HFFc6 (cell line): ENCODE data around the gene ETV3. TPM values are rescaled to one million over a fixed set of nuclear protein-coding genes. Genes with fewer than 3 reads are reported as not detected.

ENCODE experiments used
- DNase-seq: peaks from one replicate; pipeline ENCODE4 v3.0.0-alpha.2; 2018
- H3K27ac Mint-ChIP-seq: 2 replicates; pipeline ENCODE4 v1.8.0; 2020; ENCODE audit warnings: mild to moderate bottlenecking, mixed read lengths
- H3K27me3 Mint-ChIP-seq: 2 replicates; pipeline ENCODE4 v1.8.0; 2021; ENCODE audit warnings: mild to moderate bottlenecking, moderate library complexity, mixed read lengths; ENCODE audit not compliant: insufficient read depth
- H3K36me3 Mint-ChIP-seq: 2 replicates; pipeline ENCODE4 v1.8.0; 2021; ENCODE audit warnings: low read depth, mixed read lengths
- H3K4me1 Mint-ChIP-seq: 2 replicates; pipeline ENCODE4 v1.8.0; 2020; ENCODE audit warnings: low read depth, mixed read lengths
- H3K4me3 Mint-ChIP-seq: 2 replicates; pipeline ENCODE4 v1.8.0; 2020; ENCODE audit warnings: mild to moderate bottlenecking, moderate library complexity, mixed read lengths
- H3K9me3 Mint-ChIP-seq: 2 replicates; pipeline ENCODE4 v1.8.0; 2020; ENCODE audit warnings: mild to moderate bottlenecking, mixed read lengths
- total RNA-seq, 6 experiments: library from RNA; stranded (reverse); fragmentation: NEBNext Ultra II Directional; extraction: Animal tissue kit (Norgen Biotek cat#: 25700); gene quantifications; 2 replicates in 1 of 6; 3 replicates in 5 of 6; pipeline ENCODE4 v1.2.3, GENCODE V29; 2021
- TF ChIP-seq, protein P1 (sequence below): fragments of 200-600 bp; sonication (generic); IDR thresholded peaks from 2 replicates; pipeline ENCODE4 v1.5.0; 2021; ENCODE audit warnings: antibody characterized with exemption, mild to moderate bottlenecking

The ETV3 gene
- total RNA-seq, 6 experiments from 2014 or later = 20.0 to 22.9 (median 21.0) TPM

DNA sequence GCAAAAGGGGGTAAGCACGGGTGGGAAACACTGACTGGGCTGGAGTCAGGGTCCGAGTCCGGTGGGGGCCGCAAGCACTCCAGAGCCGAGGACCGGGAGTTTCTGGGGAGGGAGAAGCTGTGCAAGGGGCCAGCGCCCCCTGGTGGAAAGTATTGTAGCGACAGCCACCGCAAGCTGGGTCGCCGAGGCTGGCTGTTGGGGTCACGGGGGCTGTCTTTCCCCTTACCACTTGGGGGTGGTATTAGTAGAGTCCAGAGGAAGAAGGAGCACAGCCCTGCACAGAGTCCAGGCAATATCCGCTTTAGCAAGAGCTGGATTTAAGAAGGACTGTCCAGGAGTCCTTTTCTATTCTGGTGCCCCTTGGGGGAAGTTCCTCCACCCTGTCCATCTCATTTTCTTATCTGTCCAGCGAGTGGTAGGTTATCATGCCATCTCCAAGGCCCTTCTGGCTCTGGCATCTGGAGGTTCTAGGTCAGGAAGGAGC is 17.9 kb upstream of the ETV3 start:
- no peaks in the 10 kb centered on the region for H3K9me3 Mint-ChIP-seq
- H3K27ac Mint-ChIP-seq = peak overlapping the region; percentile 72
- H3K4me1 Mint-ChIP-seq = peaks cover 36% of the 10 kb centered on the region
- H3K36me3 Mint-ChIP-seq = no peaks in the 10 kb centered on the region
- peak; percentile 30 for DNase-seq
- TF ChIP-seq, protein P1, sequence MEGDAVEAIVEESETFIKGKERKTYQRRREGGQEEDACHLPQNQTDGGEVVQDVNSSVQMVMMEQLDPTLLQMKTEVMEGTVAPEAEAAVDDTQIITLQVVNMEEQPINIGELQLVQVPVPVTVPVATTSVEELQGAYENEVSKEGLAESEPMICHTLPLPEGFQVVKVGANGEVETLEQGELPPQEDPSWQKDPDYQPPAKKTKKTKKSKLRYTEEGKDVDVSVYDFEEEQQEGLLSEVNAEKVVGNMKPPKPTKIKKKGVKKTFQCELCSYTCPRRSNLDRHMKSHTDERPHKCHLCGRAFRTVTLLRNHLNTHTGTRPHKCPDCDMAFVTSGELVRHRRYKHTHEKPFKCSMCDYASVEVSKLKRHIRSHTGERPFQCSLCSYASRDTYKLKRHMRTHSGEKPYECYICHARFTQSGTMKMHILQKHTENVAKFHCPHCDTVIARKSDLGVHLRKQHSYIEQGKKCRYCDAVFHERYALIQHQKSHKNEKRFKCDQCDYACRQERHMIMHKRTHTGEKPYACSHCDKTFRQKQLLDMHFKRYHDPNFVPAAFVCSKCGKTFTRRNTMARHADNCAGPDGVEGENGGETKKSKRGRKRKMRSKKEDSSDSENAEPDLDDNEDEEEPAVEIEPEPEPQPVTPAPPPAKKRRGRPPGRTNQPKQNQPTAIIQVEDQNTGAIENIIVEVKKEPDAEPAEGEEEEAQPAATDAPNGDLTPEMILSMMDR = peak; percentile 100
- peak overlapping the region; percentile 81 for H3K4me3 Mint-ChIP-seq
- H3K27me3 Mint-ChIP-seq = peaks cover 12% of the 10 kb centered on the region

DNA sequence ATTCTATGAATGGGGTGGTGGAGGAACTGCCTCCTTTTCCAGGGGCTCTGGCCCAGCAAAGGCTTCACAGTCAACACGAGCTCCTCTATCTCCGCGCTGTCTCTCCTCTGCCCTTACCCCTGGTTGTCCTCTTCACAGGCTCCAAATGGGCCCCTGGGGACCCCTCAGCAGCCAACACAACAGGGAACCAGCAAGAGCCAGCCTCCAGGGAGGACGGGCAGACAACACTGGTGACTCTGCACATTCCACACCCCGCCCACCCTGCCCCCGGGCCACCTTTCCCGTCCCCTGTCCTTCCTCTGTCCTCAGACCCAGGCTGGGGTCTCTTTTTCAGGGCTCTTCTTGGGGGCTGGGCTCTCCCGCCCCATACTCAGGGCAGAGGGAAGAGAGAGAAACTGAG is 17.5 kb upstream of the ETV3 start:
- Mint-ChIP-seq H3K9me3 (no peaks in the 10 kb centered on the region), H3K4me3 (peak overlapping the region; percentile 81), H3K27ac (peak overlapping the region; percentile 72), H3K27me3 (peaks cover 17% of the 10 kb centered on the region), H3K36me3 (no peaks in the 10 kb centered on the region), H3K4me1 (peaks cover 36% of the 10 kb centered on the region)
- TF ChIP-seq, protein P1 = no peak
- no peak for DNase-seq

DNA sequence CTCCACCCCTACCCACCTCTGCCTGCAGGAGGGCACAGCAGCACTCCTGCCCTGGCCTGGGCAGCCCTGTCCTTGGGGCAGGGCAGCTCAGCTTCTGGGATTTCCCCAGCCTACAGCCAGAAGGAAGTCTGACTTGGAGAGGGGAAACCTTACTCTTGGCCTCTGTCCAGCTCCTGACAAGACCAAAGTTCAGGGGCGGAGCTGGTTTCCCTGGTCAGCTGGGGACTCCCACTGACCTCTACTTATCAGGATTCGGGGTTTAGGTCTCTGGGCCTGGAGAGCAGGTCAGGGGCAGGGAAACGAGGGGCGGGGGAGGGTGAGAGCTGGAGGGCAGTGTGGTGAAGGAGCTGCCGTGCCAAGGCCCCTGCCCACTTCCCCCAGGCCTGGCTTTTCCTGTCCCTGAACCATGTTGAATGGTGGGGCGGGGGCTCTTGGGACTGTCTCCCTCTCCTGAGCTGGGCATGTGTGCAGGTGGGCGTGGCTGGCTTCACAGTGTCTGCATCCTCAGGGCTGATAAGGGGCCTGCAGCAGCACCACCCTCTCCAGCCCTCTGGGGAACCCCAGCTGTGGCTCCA is 16.8 kb upstream of the ETV3 start:
- H3K4me1 Mint-ChIP-seq = peaks cover 36% of the 10 kb centered on the region
- peaks cover 17% of the 10 kb centered on the region for H3K27me3 Mint-ChIP-seq
- no peak overlapping the region for H3K4me3 Mint-ChIP-seq
- H3K27ac Mint-ChIP-seq = no peak overlapping the region
- no peak for DNase-seq
- no peaks in the 10 kb centered on the region for H3K9me3 Mint-ChIP-seq
- H3K36me3 Mint-ChIP-seq = no peaks in the 10 kb centered on the region
- TF ChIP-seq, protein P1 = no peak

DNA sequence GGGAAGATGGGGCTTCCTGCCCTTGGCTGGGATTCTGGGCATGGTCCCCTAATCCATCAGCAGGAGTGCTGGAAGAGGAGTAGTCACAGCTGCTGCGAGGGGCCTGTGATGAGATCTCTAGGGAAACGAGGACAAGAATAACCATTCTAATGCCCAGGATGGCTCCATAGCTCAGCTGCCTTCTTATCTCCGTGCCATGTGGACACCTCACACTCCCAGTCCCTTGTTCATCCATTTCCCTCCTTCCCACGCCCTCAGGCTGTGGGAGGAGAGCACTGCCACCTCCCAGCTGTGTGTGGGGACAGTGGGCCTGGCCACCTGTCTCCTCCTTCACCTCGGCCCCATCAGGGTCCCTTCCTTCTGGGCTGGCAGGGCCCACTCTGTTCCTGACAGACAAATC is 16.1 kb upstream of the ETV3 start:
- H3K36me3 Mint-ChIP-seq = no peaks in the 10 kb centered on the region
- no peak overlapping the region for H3K27ac Mint-ChIP-seq
- peaks cover 17% of the 10 kb centered on the region for H3K27me3 Mint-ChIP-seq
- TF ChIP-seq, protein P1 = no peak
- no peak overlapping the region for H3K4me3 Mint-ChIP-seq
- H3K4me1 Mint-ChIP-seq = peaks cover 36% of the 10 kb centered on the region
- DNase-seq = no peak
- H3K9me3 Mint-ChIP-seq = no peaks in the 10 kb centered on the region

DNA sequence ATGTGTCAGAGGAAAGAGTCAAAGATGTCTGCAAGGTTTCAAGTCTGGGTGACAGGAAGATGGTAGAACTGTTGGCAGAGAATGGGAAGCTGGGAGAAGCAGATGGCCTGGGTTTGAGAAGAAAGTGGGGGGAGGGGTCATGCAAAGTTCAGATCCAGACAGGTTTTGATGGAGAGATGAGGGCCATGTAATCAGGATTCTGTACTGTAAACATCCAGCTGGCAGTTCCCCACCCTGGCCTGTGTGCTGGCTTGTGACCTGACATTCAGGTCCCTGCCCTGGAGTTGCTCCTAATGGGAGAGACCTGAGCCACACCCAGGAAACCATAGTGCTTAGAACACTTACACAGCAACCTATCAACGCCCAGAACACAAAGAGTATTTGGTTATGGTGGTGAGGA is 15.6 kb upstream of the ETV3 start:
- no peak overlapping the region for H3K27ac Mint-ChIP-seq
- DNase-seq = no peak
- no peaks in the 10 kb centered on the region for H3K36me3 Mint-ChIP-seq
- H3K4me1 Mint-ChIP-seq = peaks cover 38% of the 10 kb centered on the region
- peaks cover 17% of the 10 kb centered on the region for H3K27me3 Mint-ChIP-seq
- TF ChIP-seq, protein P1 = no peak
- H3K4me3 Mint-ChIP-seq = no peak overlapping the region
- no peaks in the 10 kb centered on the region for H3K9me3 Mint-ChIP-seq

DNA sequence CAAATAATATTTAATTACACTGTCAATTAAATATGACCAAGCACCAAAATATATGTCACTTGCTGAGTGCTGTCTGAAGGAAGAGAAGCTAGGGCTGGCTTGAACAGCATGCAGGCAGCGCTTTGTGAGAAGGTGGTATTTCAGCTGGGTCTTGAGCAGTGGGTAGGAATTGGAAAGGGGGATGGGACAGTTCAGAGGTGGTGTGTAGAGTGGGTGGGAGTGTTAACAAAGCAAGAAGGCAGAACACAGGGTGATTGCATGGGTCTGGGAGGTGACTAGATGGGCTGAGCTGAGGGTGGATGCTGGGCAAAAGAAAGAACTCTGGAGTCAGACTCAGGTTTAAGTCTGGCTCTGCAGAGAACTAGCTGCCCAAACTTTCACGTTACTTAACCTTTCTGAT is 14.3 kb upstream of the ETV3 start:
- DNase-seq = no peak
- no peaks in the 10 kb centered on the region for H3K36me3 Mint-ChIP-seq
- no peak overlapping the region for H3K27ac Mint-ChIP-seq
- no peaks in the 10 kb centered on the region for H3K9me3 Mint-ChIP-seq
- TF ChIP-seq, protein P1 = no peak
- peaks cover 42% of the 10 kb centered on the region for H3K4me1 Mint-ChIP-seq
- H3K27me3 Mint-ChIP-seq = peaks cover 17% of the 10 kb centered on the region
- no peak overlapping the region for H3K4me3 Mint-ChIP-seq
